HepG2 (cell line): Measurements from ENCODE around the gene RAD51C. TPM values are rescaled to one million over a fixed set of nuclear protein-coding genes. Genes with fewer than 3 reads are reported as not detected.

Experiments
- CHCHD3 ChIP-seq: sonication (generic); formaldehyde crosslinking; IDR thresholded peaks from 2 replicates; pipeline ENCODE4 v1.8.0; 2022; ENCODE audit warnings: mild to moderate bottlenecking, missing genetic modification reagents, moderate library complexity
- GATAD2A ChIP-seq: IDR thresholded peaks from 2 replicates; pipeline ENCODE4 v1.6.1; 2016
- GZF1 ChIP-seq: sonication (generic); formaldehyde crosslinking; IDR thresholded peaks from 2 replicates; pipeline ENCODE4 v1.5.1; 2020; ENCODE audit warnings: mild to moderate bottlenecking, missing genetic modification reagents
- HDAC2 ChIP-seq: sonication (generic); formaldehyde crosslinking; IDR thresholded peaks from 2 replicates; pipeline ENCODE4 v1.4.0; 2020; ENCODE audit warnings: missing genetic modification reagents
- IKZF1 ChIP-seq: fragments of 450-650 bp; IDR thresholded peaks from 2 replicates; pipeline ENCODE4 v1.7.1; 2016
- KLF16 ChIP-seq, 2 experiments: sonication (generic) in 1 of 2; formaldehyde crosslinking in 1 of 2; IDR thresholded peaks; 2 replicates each; pipeline versions ENCODE4 v1.6.1 to v1.8.0; 2016 to 2023; ENCODE audit warnings: missing genetic modification reagents in 2 of 2, missing compliant biosample characterization in 1 of 2
- RAD51 ChIP-seq: fragments of 450-650 bp; IDR thresholded peaks from 2 replicates; pipeline ENCODE4 v1.6.1; 2016; ENCODE audit warnings: borderline replicate concordance
- RBM22 ChIP-seq: fragments of 200-400 bp; formaldehyde crosslinking; optimal IDR thresholded peaks from 2 replicates; pipeline ENCODE3; 2017; ENCODE audit warnings: mild to moderate bottlenecking, low read length, moderate library complexity
- SCMH1 ChIP-seq: sonication (generic); formaldehyde crosslinking; IDR thresholded peaks from 2 replicates; pipeline ENCODE4 v1.9.0; 2021; ENCODE audit warnings: missing genetic modification reagents, mild to moderate bottlenecking, borderline replicate concordance
- SIN3A ChIP-seq: IDR thresholded peaks from 2 replicates; pipeline ENCODE4 v1.6.1; 2011; ENCODE audit warnings: low read depth, mild to moderate bottlenecking, control low read depth, low read length, borderline replicate concordance
- SP1 ChIP-seq, 2 experiments: fragments of 450-650 bp in 1 of 2; sonication (generic) in 1 of 2; formaldehyde crosslinking in 1 of 2; IDR thresholded peaks; 2 replicates each; pipeline versions ENCODE4 v1.4.0 to v1.6.1; 2016 to 2020; ENCODE audit warnings: missing genetic modification reagents in 1 of 2
- SRSF1 ChIP-seq: fragments of 200-400 bp; formaldehyde crosslinking; optimal IDR thresholded peaks from 2 replicates; pipeline ENCODE3; 2017; ENCODE audit warnings: mild to moderate bottlenecking, low read depth, low read length, moderate library complexity
- ZFP36L1 ChIP-seq: sonication (generic); formaldehyde crosslinking; IDR thresholded peaks from 2 replicates; pipeline ENCODE4 v1.8.0; 2022; ENCODE audit warnings: mild to moderate bottlenecking, missing genetic modification reagents, moderate library complexity
- ZNF256 ChIP-seq: sonication (generic); formaldehyde crosslinking; conservative IDR thresholded peaks from 2 replicates; pipeline ENCODE4 v1.4.0; 2020; ENCODE audit warnings: missing genetic modification reagents
- ZNF589 ChIP-seq: sonication (generic); formaldehyde crosslinking; conservative IDR thresholded peaks from 2 replicates; pipeline ENCODE4 v1.8.0; 2022; ENCODE audit warnings: mild to moderate bottlenecking, moderate library complexity, missing genetic modification reagents
- ZNF777 ChIP-seq: sonication (generic); formaldehyde crosslinking; IDR thresholded peaks from 2 replicates; pipeline ENCODE4 v1.4.0; 2020; ENCODE audit warnings: missing genetic modification reagents
- ZZZ3 ChIP-seq: sonication (generic); formaldehyde crosslinking; IDR thresholded peaks from 2 replicates; pipeline ENCODE4 v1.4.0; 2020; ENCODE audit warnings: missing genetic modification reagents, mild to moderate bottlenecking, borderline replicate concordance
- polyA plus RNA-seq, 8 experiments: library from polyadenylated mRNA; depleted of rRNA in 3 of 8; stranded (reverse) in 7 of 8; unstranded in 1 of 8; fragments of >200 nt; fragmentation: Illumina TruSeq in 4 of 8; extraction: Trizol in 4 of 8; gene quantifications; 2 replicates each; pipeline versions ENCODE4 v1.2.1 to v1.2.3, GENCODE V29; 2011 to 2016; ENCODE audit warnings: low read depth in 4 of 8, missing spikeins in 1 of 8, mixed read lengths in 1 of 8; ENCODE audit not compliant: insufficient read depth in 1 of 8
- total RNA-seq, 5 experiments: library from RNA; depleted of rRNA; stranded (reverse); fragments of >200 nt; fragmentation: Illumina TruSeq; extraction: Trizol; gene quantifications; 2 replicates each; pipeline ENCODE4 v1.2.3, GENCODE V29; 2016; ENCODE audit warnings: low read depth in 1 of 5
- TF ChIP-seq, protein P1 (sequence below): sonication (generic); formaldehyde crosslinking; IDR thresholded peaks from one replicate; pipeline ENCODE4 v1.5.1; 2020; ENCODE audit warnings: mild to moderate bottlenecking, missing genetic modification reagents; ENCODE audit errors: not compliant biosample characterization
- TF ChIP-seq, protein P2 (sequence below): sonication (generic); formaldehyde crosslinking; IDR thresholded peaks from 2 replicates; pipeline ENCODE4 v1.4.0; 2020; ENCODE audit warnings: missing genetic modification reagents
- TF ChIP-seq, protein P3 (sequence below): sonication (generic); formaldehyde crosslinking; IDR thresholded peaks from 2 replicates; pipeline ENCODE4 v1.5.0; 2020; ENCODE audit warnings: mild to moderate bottlenecking, missing genetic modification reagents

The RAD51C gene
- total and polyA plus RNA-seq, 2 of the 13 experiments (the other 11 are each of a cell fraction or from before 2014, with no cell fraction given), result 38.5 to 106 TPM

DNA sequence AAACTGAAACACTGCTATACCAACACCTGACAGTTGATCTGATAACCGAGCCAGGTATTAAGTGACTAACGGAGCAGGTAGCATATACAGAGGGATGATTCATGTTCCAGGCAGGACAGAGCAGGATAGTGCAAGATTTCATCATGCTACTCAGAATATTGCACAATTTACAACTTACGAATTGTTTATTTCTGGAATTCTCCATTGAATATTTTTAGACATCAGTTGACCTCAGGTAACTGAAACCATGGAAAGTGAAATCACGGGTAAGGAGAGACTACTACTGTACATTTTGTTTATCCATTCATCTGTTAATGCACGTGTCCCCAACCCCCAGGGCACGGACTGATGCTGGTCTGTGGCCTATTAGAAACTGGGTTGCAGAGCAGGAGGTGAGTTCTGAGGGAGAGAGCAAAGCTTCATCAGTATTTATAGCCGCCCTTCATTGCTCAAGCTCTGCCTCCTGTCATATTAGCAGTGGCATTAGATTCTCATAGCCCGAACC, 48.8 kb downstream of the RAD51C start (continued):
- TF ChIP-seq ZZZ3 (CRISPR knock-in tag) (no peak), KLF16 (CRISPR knock-in tag; IDR thresholded peaks at IDR 0.05) (peak in 1 of 2 experiments; percentile 38; a peak in 1 of 4 replicates), RBM22 (no peak), HDAC2 (CRISPR knock-in tag) (no peak), CHCHD3 (CRISPR knock-in tag) (no peak), RAD51 (no peak), SP1 (IDR thresholded peaks at IDR 0.05) (no peak), SP1 (CRISPR knock-in tag; IDR thresholded peaks at IDR 0.05) (no peak), SRSF1 (no peak), IKZF1 (no peak), GATAD2A (CRISPR knock-in tag) (peak; percentile 78), ZFP36L1 (CRISPR knock-in tag) (no peak), SIN3A (no peak), ZNF256 (CRISPR knock-in tag) (no peak), ZNF777 (CRISPR knock-in tag) (no peak), SCMH1 (CRISPR knock-in tag) (no peak), ZNF589 (CRISPR knock-in tag) (no peak), GZF1 (CRISPR knock-in tag) (no peak)
- TF ChIP-seq, protein P1, sequence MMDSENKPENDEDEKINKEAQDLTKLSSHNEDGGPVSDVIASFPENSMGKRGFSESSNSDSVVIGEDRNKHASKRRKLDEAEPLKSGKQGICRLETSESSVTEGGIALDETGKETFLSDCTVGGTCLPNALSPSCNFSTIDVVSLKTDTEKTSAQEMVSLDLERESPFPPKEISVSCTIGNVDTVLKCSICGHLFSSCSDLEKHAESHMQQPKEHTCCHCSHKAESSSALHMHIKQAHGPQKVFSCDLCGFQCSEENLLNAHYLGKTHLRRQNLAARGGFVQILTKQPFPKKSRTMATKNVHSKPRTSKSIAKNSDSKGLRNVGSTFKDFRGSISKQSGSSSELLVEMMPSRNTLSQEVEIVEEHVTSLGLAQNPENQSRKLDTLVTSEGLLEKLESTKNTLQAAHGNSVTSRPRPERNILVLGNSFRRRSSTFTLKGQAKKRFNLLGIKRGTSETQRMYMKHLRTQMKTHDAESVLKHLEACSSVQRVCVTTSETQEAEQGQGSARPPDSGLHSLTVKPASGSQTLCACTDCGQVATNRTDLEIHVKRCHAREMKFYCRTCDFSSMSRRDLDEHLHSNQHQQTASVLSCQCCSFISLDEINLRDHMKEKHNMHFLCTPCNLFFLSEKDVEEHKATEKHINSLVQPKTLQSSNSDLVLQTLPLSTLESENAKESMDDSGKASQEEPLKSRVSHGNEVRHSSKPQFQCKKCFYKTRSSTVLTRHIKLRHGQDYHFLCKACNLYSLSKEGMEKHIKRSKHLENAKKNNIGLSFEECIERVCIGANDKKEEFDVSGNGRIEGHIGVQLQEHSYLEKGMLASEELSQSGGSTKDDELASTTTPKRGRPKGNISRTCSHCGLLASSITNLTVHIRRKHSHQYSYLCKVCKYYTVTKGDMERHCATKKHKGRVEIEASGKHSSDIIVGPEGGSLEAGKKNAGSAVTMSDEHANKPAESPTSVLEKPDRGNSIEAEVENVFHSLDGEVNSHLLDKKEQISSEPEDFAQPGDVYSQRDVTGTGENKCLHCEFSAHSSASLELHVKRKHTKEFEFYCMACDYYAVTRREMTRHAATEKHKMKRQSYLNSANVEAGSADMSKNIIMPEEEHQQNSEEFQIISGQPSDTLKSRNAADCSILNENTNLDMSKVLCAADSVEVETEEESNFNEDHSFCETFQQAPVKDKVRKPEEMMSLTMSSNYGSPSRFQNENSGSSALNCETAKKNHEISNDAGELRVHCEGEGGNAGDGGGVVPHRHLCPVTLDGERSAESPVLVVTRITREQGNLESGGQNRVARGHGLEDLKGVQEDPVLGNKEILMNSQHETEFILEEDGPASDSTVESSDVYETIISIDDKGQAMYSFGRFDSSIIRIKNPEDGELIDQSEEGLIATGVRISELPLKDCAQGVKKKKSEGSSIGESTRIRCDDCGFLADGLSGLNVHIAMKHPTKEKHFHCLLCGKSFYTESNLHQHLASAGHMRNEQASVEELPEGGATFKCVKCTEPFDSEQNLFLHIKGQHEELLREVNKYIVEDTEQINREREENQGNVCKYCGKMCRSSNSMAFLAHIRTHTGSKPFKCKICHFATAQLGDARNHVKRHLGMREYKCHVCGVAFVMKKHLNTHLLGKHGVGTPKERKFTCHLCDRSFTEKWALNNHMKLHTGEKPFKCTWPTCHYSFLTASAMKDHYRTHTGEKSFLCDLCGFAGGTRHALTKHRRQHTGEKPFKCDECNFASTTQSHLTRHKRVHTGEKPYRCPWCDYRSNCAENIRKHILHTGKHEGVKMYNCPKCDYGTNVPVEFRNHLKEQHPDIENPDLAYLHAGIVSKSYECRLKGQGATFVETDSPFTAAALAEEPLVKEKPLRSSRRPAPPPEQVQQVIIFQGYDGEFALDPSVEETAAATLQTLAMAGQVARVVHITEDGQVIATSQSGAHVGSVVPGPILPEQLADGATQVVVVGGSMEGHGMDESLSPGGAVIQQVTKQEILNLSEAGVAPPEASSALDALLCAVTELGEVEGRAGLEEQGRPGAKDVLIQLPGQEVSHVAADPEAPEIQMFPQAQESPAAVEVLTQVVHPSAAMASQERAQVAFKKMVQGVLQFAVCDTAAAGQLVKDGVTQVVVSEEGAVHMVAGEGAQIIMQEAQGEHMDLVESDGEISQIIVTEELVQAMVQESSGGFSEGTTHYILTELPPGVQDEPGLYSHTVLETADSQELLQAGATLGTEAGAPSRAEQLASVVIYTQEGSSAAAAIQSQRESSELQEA (CRISPR knock-in tag), result no peak
- TF ChIP-seq, protein P2, sequence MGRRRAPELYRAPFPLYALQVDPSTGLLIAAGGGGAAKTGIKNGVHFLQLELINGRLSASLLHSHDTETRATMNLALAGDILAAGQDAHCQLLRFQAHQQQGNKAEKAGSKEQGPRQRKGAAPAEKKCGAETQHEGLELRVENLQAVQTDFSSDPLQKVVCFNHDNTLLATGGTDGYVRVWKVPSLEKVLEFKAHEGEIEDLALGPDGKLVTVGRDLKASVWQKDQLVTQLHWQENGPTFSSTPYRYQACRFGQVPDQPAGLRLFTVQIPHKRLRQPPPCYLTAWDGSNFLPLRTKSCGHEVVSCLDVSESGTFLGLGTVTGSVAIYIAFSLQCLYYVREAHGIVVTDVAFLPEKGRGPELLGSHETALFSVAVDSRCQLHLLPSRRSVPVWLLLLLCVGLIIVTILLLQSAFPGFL, result no peak
- TF ChIP-seq, protein P3, sequence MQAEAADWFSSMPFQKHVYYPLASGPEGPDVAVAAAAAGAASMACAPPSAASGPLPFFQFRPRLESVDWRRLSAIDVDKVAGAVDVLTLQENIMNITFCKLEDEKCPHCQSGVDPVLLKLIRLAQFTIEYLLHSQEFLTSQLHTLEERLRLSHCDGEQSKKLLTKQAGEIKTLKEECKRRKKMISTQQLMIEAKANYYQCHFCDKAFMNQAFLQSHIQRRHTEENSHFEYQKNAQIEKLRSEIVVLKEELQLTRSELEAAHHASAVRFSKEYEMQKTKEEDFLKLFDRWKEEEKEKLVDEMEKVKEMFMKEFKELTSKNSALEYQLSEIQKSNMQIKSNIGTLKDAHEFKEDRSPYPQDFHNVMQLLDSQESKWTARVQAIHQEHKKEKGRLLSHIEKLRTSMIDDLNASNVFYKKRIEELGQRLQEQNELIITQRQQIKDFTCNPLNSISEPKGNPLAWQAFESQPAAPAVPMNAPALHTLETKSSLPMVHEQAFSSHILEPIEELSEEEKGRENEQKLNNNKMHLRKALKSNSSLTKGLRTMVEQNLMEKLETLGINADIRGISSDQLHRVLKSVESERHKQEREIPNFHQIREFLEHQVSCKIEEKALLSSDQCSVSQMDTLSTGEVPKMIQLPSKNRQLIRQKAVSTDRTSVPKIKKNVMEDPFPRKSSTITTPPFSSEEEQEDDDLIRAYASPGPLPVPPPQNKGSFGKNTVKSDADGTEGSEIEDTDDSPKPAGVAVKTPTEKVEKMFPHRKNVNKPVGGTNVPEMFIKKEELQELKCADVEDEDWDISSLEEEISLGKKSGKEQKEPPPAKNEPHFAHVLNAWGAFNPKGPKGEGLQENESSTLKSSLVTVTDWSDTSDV, result no peak
